GM12865 (cell line): ENCODE measurements around the gene LMF1.
"Not testable (repeated sequence)": the region's sequence is repeated elsewhere in the genome, so short reads cannot be mapped to it uniquely, and the experiment has no call there.

Experiments used
- DNase-seq: peaks from one replicate; pipeline ENCODE4 v3.0.0; 2010; ENCODE audit warnings: low read depth
- H3K4me3 ChIP-seq: 2 replicates; pipeline ENCODE4 v1.5.1; 2011; ENCODE audit warnings: mild to moderate bottlenecking, low read depth, low read length, control low read depth
- CTCF ChIP-seq: IDR thresholded peaks from 2 replicates; pipeline ENCODE4 v1.5.1; 2011; ENCODE audit warnings: low read length, control low read depth, low read depth, inconsistent platforms; ENCODE audit not compliant: insufficient read depth; ENCODE audit errors: missing control alignments

The LMF1 gene

DNA sequence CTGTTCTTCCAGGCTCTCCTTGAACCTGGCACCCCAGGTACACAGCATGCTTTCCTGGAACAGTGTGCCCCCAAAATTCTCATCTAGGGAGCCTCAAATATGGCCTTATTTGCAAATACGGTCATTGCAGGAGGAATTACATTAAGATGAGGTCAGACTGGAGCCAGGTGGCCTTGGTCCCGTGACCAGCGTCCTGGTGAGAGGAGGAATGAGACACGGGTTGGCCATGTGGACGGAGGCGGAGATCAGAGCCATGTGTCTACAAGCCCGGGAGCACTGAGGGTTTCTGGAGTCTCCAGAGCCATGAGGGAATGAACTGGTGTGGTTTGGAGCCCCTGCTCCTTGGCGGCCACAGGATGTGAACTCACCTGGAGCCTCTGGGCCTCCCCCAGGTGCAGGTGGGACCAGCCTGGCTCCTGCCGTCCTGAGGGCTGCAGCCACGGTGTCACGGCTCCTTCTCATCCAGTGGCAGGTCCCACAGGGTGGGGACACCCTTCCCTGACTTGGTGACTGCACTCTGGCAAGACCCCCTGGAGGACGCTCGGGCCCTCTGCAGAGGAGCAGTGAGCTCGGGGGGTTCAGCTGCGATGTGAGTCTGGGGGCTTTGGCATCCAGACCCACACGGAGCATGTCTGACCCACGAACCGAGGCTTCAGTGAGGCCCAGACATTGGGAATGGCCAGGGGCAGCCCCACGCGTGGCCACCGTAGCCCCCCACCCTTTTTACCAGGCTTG is 148.4 kb downstream of the LMF1 start:
- no peak for TF ChIP-seq CTCF
- DNase-seq = no peak
- H3K4me3 ChIP-seq = no peak overlapping the region

GRCh38 chr16:821751-822150 is 149.0 kb downstream of the LMF1 start:
- TF ChIP-seq CTCF = no peak
- no peak overlapping the region for H3K4me3 ChIP-seq
- DNase-seq = no peak

- no peak overlapping the region for H3K4me3 ChIP-seq
- no peak for DNase-seq
- TF ChIP-seq CTCF = no peak
Observed at GRCh38 chr16:820748-821147, 150.0 kb downstream of the LMF1 start.

DNA sequence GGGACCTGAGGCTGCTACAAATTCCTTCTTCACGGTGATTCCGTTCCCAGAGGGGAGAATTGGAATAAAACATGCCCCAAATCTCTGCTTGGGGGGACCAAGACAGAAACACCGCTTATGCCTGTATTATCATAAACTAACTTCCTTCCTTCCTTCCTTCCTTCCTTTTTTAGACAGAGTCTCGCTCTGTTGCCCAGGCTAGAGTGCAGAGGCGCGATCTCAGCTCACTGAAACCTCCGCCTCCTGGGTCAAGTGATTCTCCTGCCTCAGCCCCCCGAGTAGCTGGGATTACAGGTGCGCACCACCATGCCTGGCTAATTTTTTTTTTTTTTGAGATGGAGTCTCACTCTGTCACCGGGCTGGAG is 150.8 kb downstream of the LMF1 start:
- DNase-seq, H3K4me3 ChIP-seq: not testable (repeated sequence)

GRCh38 chr16:819336-820043 is 151.3 kb downstream of the LMF1 start:
- DNase-seq = no peak
- TF ChIP-seq CTCF = no peak
- H3K4me3 ChIP-seq = no peak overlapping the region

DNA sequence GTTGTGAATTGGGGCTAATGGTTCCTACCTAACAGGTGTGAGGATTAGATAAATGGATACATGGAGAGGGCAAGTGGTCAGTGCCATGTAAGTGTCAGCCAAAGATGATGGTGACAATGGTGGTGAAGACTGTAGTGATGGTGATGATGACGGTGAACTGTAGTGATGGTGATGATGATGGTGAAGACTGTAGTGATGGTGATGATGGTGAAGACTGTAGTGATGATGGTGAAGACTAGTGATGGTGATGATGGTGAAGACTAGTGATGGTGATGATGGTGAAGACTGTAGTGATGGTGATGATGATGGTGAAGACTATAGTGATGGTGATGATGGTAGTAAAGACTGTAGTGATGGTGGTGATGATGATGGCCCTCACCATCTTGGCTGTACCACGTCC is 152.2 kb downstream of the LMF1 start:
- TF ChIP-seq CTCF = no peak
- DNase-seq = no peak
- H3K4me3 ChIP-seq = no peak overlapping the region

- no peak for DNase-seq
- H3K4me3 ChIP-seq = no peak overlapping the region
- TF ChIP-seq CTCF = no peak
Observed at GRCh38 chr16:818132-818531, 152.7 kb downstream of the LMF1 start.
